ENCODE measurements around the gene ZNF831.

DNA sequence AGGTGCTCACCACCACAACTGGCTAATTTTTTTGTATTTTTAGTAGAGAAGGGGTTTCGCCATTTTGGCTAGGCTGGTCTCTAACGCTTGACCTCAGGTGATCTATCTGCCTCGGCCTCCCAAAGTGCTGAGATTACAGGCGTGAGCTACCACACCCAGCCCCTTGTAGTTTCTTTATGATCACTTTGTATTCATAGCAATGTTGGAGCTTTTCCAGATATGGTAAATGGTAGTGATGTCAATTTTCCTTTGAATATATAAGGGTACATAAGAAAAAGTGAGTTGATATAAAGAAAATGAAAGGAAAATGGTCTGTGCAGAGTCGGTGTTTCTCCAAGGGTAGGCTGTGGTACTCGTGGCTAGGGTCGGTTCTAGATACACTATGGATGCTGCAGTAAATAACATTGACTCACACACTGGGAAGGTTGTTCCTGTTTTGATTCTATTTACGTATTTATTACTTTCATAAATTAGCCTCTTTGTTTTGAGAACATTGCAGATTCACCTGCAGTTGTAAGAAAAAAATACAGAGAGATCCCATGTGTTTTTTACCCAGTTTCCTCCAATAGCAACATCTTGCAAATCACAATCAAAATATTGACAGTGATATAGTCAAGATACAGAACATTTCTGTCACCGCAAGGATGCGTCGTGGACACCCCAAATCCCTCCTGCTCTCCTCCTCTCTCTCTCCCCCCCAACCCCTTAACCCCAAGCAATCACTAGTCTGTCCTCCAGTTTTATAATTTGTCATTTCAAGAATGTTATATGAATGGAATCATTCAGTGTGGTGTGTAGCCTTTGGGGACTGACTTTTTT is 2.5 kb downstream of the ZNF831 start:
- TF ChIP-seq, protein P1, sequence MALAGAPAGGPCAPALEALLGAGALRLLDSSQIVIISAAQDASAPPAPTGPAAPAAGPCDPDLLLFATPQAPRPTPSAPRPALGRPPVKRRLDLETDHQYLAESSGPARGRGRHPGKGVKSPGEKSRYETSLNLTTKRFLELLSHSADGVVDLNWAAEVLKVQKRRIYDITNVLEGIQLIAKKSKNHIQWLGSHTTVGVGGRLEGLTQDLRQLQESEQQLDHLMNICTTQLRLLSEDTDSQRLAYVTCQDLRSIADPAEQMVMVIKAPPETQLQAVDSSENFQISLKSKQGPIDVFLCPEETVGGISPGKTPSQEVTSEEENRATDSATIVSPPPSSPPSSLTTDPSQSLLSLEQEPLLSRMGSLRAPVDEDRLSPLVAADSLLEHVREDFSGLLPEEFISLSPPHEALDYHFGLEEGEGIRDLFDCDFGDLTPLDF (CRISPR knock-in tag; IDR thresholded peaks at IDR 0.05) = no peak
- TF ChIP-seq, protein P2, sequence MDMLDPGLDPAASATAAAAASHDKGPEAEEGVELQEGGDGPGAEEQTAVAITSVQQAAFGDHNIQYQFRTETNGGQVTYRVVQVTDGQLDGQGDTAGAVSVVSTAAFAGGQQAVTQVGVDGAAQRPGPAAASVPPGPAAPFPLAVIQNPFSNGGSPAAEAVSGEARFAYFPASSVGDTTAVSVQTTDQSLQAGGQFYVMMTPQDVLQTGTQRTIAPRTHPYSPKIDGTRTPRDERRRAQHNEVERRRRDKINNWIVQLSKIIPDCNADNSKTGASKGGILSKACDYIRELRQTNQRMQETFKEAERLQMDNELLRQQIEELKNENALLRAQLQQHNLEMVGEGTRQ (CRISPR knock-in tag; IDR thresholded peaks at IDR 0.05) = no peak
- TF ChIP-seq, protein P3, sequence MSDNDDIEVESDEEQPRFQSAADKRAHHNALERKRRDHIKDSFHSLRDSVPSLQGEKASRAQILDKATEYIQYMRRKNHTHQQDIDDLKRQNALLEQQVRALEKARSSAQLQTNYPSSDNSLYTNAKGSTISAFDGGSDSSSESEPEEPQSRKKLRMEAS (CRISPR knock-in tag; IDR thresholded peaks at IDR 0.05) = no peak
- TF ChIP-seq ESRRA (CRISPR knock-in tag; IDR thresholded peaks at IDR 0.05; ENCODE audit: borderline replicate concordance) = no peak
- TF ChIP-seq, protein P4, sequence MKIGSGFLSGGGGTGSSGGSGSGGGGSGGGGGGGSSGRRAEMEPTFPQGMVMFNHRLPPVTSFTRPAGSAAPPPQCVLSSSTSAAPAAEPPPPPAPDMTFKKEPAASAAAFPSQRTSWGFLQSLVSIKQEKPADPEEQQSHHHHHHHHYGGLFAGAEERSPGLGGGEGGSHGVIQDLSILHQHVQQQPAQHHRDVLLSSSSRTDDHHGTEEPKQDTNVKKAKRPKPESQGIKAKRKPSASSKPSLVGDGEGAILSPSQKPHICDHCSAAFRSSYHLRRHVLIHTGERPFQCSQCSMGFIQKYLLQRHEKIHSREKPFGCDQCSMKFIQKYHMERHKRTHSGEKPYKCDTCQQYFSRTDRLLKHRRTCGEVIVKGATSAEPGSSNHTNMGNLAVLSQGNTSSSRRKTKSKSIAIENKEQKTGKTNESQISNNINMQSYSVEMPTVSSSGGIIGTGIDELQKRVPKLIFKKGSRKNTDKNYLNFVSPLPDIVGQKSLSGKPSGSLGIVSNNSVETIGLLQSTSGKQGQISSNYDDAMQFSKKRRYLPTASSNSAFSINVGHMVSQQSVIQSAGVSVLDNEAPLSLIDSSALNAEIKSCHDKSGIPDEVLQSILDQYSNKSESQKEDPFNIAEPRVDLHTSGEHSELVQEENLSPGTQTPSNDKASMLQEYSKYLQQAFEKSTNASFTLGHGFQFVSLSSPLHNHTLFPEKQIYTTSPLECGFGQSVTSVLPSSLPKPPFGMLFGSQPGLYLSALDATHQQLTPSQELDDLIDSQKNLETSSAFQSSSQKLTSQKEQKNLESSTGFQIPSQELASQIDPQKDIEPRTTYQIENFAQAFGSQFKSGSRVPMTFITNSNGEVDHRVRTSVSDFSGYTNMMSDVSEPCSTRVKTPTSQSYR (CRISPR knock-in tag; IDR thresholded peaks at IDR 0.05) = no peak
- no peak for TF ChIP-seq KAT7 (CRISPR knock-in tag; IDR thresholded peaks at IDR 0.05; ENCODE audit: borderline replicate concordance)
- TF ChIP-seq, protein P5, sequence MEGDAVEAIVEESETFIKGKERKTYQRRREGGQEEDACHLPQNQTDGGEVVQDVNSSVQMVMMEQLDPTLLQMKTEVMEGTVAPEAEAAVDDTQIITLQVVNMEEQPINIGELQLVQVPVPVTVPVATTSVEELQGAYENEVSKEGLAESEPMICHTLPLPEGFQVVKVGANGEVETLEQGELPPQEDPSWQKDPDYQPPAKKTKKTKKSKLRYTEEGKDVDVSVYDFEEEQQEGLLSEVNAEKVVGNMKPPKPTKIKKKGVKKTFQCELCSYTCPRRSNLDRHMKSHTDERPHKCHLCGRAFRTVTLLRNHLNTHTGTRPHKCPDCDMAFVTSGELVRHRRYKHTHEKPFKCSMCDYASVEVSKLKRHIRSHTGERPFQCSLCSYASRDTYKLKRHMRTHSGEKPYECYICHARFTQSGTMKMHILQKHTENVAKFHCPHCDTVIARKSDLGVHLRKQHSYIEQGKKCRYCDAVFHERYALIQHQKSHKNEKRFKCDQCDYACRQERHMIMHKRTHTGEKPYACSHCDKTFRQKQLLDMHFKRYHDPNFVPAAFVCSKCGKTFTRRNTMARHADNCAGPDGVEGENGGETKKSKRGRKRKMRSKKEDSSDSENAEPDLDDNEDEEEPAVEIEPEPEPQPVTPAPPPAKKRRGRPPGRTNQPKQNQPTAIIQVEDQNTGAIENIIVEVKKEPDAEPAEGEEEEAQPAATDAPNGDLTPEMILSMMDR (IDR thresholded peaks at IDR 0.05) = no peak
- TF ChIP-seq, protein P6, sequence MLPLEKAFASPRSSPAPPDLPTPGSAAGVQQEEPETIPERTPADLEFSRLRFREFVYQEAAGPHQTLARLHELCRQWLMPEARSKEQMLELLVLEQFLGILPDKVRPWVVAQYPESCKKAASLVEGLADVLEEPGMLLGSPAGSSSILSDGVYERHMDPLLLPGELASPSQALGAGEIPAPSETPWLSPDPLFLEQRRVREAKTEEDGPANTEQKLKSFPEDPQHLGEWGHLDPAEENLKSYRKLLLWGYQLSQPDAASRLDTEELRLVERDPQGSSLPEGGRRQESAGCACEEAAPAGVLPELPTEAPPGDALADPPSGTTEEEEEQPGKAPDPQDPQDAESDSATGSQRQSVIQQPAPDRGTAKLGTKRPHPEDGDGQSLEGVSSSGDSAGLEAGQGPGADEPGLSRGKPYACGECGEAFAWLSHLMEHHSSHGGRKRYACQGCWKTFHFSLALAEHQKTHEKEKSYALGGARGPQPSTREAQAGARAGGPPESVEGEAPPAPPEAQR (CRISPR knock-in tag; IDR thresholded peaks at IDR 0.05) = no peak
- TF ChIP-seq, protein P7, sequence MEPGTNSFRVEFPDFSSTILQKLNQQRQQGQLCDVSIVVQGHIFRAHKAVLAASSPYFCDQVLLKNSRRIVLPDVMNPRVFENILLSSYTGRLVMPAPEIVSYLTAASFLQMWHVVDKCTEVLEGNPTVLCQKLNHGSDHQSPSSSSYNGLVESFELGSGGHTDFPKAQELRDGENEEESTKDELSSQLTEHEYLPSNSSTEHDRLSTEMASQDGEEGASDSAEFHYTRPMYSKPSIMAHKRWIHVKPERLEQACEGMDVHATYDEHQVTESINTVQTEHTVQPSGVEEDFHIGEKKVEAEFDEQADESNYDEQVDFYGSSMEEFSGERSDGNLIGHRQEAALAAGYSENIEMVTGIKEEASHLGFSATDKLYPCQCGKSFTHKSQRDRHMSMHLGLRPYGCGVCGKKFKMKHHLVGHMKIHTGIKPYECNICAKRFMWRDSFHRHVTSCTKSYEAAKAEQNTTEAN (CRISPR knock-in tag; IDR thresholded peaks at IDR 0.05) = no peak
- TF ChIP-seq, protein P8, sequence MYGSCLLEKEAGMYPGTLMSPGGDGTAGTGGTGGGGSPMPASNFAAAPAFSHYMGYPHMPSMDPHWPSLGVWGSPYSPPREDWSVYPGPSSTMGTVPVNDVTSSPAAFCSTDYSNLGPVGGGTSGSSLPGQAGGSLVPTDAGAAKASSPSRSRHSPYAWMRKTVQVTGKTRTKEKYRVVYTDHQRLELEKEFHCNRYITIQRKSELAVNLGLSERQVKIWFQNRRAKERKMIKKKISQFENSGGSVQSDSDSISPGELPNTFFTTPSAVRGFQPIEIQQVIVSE (CRISPR knock-in tag; IDR thresholded peaks at IDR 0.05; ENCODE audit: borderline replicate concordance) = no peak

All from WTC11 (cell line).